ENCODE results near the gene GPT2.

GPT2 gene

GRCh38 chr16:46968063-46968435 is 83.9 kb downstream of the GPT2 start:
- DNase-seq (ENCODE audit: low read depth, low spot score), result no peak

GRCh38 chr16:46970089-46970488 is 85.9 kb downstream of the GPT2 start:
- no peak for DNase-seq (ENCODE audit: low read depth, low spot score)

- no peak for DNase-seq (ENCODE audit: low read depth, low spot score)
Measured at GRCh38 chr16:46971271-46971670, 87.1 kb downstream of the GPT2 start.

GRCh38 chr16:46972429-46973206 is 88.5 kb downstream of the GPT2 start:
- no peak for DNase-seq (ENCODE audit: low read depth, low spot score)

GRCh38 chr16:46973207-46973995 is 89.2 kb downstream of the GPT2 start, which contains the start of gene DNAJA2:
TSS of gene DNAJA2 (minus strand) at chr16:46973674. CDS start at chr16:46973572, 102 bp downstream.
- no peak for DNase-seq (ENCODE audit: low read depth, low spot score)

- DNase-seq (ENCODE audit: low read depth, low spot score), result no peak
Measured at GRCh38 chr16:46973996-46974324, 89.8 kb downstream of the GPT2 start.

GRCh38 chr16:46974352-46974751 is 90.2 kb downstream of the GPT2 start:
- no peak for DNase-seq (ENCODE audit: low read depth, low spot score)

- no peak for DNase-seq (ENCODE audit: low read depth, low spot score)
Measured at GRCh38 chr16:46975165-46975564, 91.0 kb downstream of the GPT2 start.

GRCh38 chr16:46975908-46976470 is 91.8 kb downstream of the GPT2 start:
- no peak for DNase-seq (ENCODE audit: low read depth, low spot score)

- no peak for DNase-seq (ENCODE audit: low read depth, low spot score)
Measured at GRCh38 chr16:46976550-46976949, 92.4 kb downstream of the GPT2 start.
